Right lobe of liver (tissue), 6 donors: ENCODE results near the gene ARHGAP23. TPM values are rescaled to one million over a fixed set of nuclear protein-coding genes. Genes with fewer than 3 reads are reported as not detected.
A peak's percentile ranks its signal among the peaks of the same experiment; 100 is the strongest.

Experiments used
- ATAC-seq, 4 donors: fragments of 200-7000 bp; cut with Tn5 transposase; one replicate each; pipeline ENCODE4 v1.9.1; 2020; ENCODE audit warnings: mild to moderate bottlenecking in 4 of 4, moderate library complexity in 4 of 4
- DNase-seq, 3 donors: peaks; one replicate each; pipeline ENCODE4 v3.0.0-alpha.2; 2020
- H3K27ac ChIP-seq, 3 donors: fragments of 200-600 bp; one replicate each; pipeline ENCODE4 v1.8.0; 2022
- H3K27me3 ChIP-seq, 2 donors: fragments of 200-600 bp; one replicate each; pipeline ENCODE4 v1.8.0; 2022
- H3K36me3 ChIP-seq, 4 donors: fragments of 200-600 bp; sonication (generic) in 1 of 4; one replicate each; pipeline versions ENCODE4 v1.5.1 to v1.8.0; 2017 to 2022; ENCODE audit warnings: control low read depth in 1 of 4
- H3K4me1 ChIP-seq, 4 donors: fragments of 200-600 bp; sonication (generic) in 1 of 4; one replicate each; pipeline versions ENCODE4 v1.5.1 to v1.8.0; 2017 to 2022; ENCODE audit warnings: control low read depth in 1 of 4
- H3K4me3 ChIP-seq, 3 donors: fragments of 200-600 bp; one replicate each; pipeline ENCODE4 v1.8.0; 2022
- H3K9me3 ChIP-seq, 4 donors: fragments of 200-600 bp; sonication (generic) in 1 of 4; one replicate each; pipeline versions ENCODE4 v1.5.1 to v1.8.0; 2017 to 2022; ENCODE audit warnings: control low read depth in 1 of 4
- POLR2A ChIP-seq: fragments of 450-650 bp; IDR thresholded peaks from one replicate; pipeline ENCODE4 v1.6.1; 2017; ENCODE audit warnings: antibody characterized with exemption, mild to moderate bottlenecking
- WGBS: methylation state at CpG from one replicate; pipeline ENCODE4 v1.1.6; 2018; ENCODE audit warnings: low coverage, low lambda C conversion rate; ENCODE audit not compliant: insufficient coverage; ENCODE audit errors: missing lambda C conversion rate; 5-methylcytosine and 5-hydroxymethylcytosine counted together
- intact Hi-C, 2 donors: fragments of 100-400 bp; cut with DNase I; formaldehyde crosslinking; loops; one replicate each; pipeline versions ENCODE4 v1.11.2 to v1.14.1; 2022
- total RNA-seq, 6 experiments: library from RNA; depleted of rRNA in 2 of 6; stranded (reverse); fragments of >200 nt in 2 of 6; fragmentation: NEBNext Ultra II Directional in 3 of 6; extraction: Animal tissue kit (Norgen Biotek cat#: 25700) in 3 of 6; gene quantifications; one replicate each; pipeline versions ENCODE4 v1.1.0 to v1.2.4, GENCODE V29; 2016 to 2023
- TF ChIP-seq, protein P1 (sequence below), 4 donors: fragments of 200-600 bp in 3 of 4; fragments of 450-650 bp in 1 of 4; IDR thresholded peaks; one replicate each; pipeline versions ENCODE4 v1.5.1 to v1.8.0; 2016 to 2022; ENCODE audit warnings: antibody characterized with exemption in 4 of 4, mild to moderate bottlenecking in 2 of 4
- donor health status: DM: no; HTN: yes; CAD: no.
- donor health status: DM: no; HTN: no; CAD: no.
- donor health status: DM: no; HTN: no; CAD: no.
- donor health status: DM: no; HTN: yes; CAD: no.
- donor health status: DM: no; HTN: yes; CAD: no.

Gene ARHGAP23
- total RNA-seq, 6 experiments from 2014 or later: 1.4 to 9.5 (median 3.8) TPM

GRCh38 chr17:38463451-38463858 is 35.2 kb downstream of the ARHGAP23 start:
- no peaks in the 10 kb centered on the region for H3K27me3 ChIP-seq
- no peak overlapping the region for H3K27ac ChIP-seq
- no peaks in the 10 kb centered on the region for H3K9me3 ChIP-seq
- H3K4me3 ChIP-seq: no peak overlapping the region
- no peak for TF ChIP-seq POLR2A
- TF ChIP-seq, protein P1, sequence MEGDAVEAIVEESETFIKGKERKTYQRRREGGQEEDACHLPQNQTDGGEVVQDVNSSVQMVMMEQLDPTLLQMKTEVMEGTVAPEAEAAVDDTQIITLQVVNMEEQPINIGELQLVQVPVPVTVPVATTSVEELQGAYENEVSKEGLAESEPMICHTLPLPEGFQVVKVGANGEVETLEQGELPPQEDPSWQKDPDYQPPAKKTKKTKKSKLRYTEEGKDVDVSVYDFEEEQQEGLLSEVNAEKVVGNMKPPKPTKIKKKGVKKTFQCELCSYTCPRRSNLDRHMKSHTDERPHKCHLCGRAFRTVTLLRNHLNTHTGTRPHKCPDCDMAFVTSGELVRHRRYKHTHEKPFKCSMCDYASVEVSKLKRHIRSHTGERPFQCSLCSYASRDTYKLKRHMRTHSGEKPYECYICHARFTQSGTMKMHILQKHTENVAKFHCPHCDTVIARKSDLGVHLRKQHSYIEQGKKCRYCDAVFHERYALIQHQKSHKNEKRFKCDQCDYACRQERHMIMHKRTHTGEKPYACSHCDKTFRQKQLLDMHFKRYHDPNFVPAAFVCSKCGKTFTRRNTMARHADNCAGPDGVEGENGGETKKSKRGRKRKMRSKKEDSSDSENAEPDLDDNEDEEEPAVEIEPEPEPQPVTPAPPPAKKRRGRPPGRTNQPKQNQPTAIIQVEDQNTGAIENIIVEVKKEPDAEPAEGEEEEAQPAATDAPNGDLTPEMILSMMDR (IDR thresholded peaks at IDR 0.05): no peak
- WGBS: 70% methylated on average over 2 of the region's 8 CpGs
- no peaks in the 10 kb centered on the region for H3K4me1 ChIP-seq
- intact Hi-C loops: no loop called here
- DNase-seq (peak in 1 of 3 donors; percentile 41), ATAC-seq (no peak)
- H3K36me3 ChIP-seq: no peaks in the 10 kb centered on the region

DNA sequence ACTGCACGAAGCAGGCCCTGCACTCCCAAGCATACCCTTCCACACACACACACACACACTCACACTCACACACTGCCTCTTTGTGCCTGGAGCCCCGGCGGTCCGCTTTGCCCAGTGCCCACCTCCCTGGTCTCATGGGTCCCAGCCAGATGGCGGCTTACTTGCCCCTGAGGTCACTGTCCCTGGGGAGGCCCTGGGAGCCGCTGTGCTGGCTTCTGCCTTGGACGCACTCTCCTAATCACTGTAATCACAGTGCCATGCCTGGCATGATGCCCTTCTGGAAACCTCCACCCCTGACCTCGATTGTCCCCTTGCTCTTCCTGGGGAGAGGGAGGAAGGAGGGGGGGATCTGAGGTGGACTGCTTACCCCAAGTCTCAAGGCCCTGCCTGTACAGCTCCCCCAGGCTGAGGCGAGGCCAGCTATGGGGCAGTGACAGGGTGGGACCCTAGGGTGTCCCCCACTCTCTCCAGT is 36.0 kb downstream of the ARHGAP23 start:
- no peak for TF ChIP-seq POLR2A
- TF ChIP-seq, protein P1 (IDR thresholded peaks at IDR 0.05): no peak
- ATAC-seq (peak in 2 of 4 donors; percentile 26 to 42), DNase-seq (peak in 1 of 3 donors; percentile 49)
- H3K4me1 ChIP-seq: no peaks in the 10 kb centered on the region
- no peaks in the 10 kb centered on the region for H3K27me3 ChIP-seq
- no peak overlapping the region for H3K4me3 ChIP-seq
- WGBS: 25% methylated on average over 5 of the region's 9 CpGs
- no peaks in the 10 kb centered on the region for H3K36me3 ChIP-seq
- intact Hi-C loops: no loop called here
- peak overlapping the region in 2 of 3 donors; percentile 4 to 13 for H3K27ac ChIP-seq
- no peaks in the 10 kb centered on the region for H3K9me3 ChIP-seq

DNA sequence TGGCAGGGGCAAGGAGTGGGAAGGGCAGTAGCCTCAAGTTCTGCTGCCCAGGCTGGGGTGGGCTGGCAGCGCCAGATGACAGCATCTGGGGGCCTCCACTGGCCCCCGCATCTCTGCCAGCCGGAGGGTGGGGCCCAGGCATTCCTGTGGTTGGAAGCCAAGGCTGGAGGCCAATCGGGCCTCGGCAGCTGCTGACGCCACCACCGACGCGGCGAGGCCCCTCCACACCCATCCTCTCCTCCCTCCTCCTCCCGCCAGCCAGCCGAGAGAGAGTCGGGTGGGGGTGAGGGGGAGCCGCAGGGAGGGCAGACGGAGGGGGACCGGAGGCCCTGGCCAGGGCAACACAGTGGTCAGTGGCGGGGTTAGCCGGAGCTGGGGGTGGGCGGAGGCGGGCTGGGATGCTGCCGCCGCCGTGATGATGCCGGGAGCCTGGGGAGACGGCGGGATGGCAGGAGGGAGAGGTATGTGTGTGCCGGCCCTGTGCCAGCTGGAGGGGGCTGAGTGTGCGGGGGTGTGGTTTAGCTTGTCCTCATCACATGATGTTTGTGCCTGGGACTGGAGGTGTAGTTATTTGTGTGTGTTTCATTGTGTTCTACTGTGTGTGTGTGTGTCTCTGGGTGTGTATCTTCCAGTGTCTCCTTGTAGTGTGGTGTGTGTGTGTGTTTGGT is 36.6 kb downstream of the ARHGAP23 start:
- no peaks in the 10 kb centered on the region for H3K36me3 ChIP-seq
- no peaks in the 10 kb centered on the region for H3K27me3 ChIP-seq
- intact Hi-C loops: no loop called here
- H3K9me3 ChIP-seq: no peaks in the 10 kb centered on the region
- 38% methylated on average over 8 of the region's 28 CpGs for WGBS
- H3K4me3 ChIP-seq: no peak overlapping the region
- H3K4me1 ChIP-seq: no peaks in the 10 kb centered on the region
- ATAC-seq: peak; percentile 50 to 76 (median 66)
- TF ChIP-seq POLR2A: no peak
- TF ChIP-seq, protein P1 (IDR thresholded peaks at IDR 0.05): no peak
- peak; percentile 49 to 69 (median 55) for DNase-seq
- H3K27ac ChIP-seq: peak overlapping the region; percentile 4 to 13 (median 13)

DNA sequence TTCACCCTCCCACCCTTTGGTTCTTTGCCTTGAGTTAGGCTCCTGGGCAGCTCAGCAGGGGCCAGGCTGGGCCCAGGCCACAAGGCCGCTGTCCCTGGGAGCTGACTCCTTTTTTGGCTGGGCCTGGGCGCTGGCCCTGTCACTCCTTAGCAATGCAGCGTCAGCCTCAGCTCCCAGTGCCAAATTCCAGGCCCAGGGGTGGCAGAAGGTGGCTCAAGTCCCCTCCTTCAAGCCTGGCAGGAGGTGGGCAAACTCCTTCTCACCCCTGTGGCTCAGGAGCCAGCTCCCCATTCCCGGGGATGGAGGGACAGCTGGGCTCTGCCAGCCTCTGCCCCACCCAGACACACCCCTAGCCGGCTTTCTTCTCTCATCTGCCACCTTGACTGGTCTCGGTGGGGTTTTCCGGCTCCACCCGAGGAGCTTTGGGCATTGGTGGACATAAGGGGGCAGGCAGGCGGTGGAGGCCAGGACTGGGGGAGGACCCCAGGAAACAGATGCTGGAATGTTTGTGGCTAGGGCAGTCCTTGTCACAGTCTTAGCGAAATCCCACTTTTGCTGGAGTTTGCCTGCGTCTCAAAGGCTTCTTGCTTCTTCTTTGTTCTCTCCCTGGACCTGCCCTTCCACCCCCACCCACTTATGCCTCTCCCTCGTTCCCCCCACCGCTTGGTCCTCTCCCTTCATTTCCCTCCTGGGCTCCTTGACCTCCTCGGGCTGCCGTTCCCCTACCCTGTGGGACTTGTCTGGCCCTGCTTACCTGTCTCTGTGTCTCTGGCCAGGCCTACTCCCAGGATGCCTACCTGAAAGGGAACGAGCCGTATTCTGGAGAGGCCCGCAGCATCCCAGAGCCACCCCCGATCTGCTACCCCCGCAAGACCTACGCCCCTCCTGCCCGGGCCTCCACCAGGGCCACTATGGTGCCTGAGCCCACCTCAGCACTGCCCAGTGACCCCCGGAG is 37.4 kb downstream of the ARHGAP23 start:
- TF ChIP-seq POLR2A: no peak
- TF ChIP-seq, protein P1 (IDR thresholded peaks at IDR 0.05): no peak
- H3K9me3 ChIP-seq: no peaks in the 10 kb centered on the region
- DNase-seq (peak in 1 of 3 donors; percentile 46), ATAC-seq (peak in 2 of 4 donors; percentile 22 to 31)
- peak overlapping the region in 1 of 3 donors; percentile 13 for H3K27ac ChIP-seq
- no peaks in the 10 kb centered on the region for H3K36me3 ChIP-seq
- H3K27me3 ChIP-seq: no peaks in the 10 kb centered on the region
- no peaks in the 10 kb centered on the region for H3K4me1 ChIP-seq
- intact Hi-C loops: no loop called here
- WGBS: 78% methylated on average over 12 of the region's 23 CpGs
- no peak overlapping the region for H3K4me3 ChIP-seq
